Common myeloid progenitor, CD34-positive (primary cell): ENCODE data around the gene ZFYVE26.
A peak's percentile ranks its signal among the peaks of the same experiment; 100 is the strongest.

Source experiments
- CTCF ChIA-PET: fragments of 350-600 bp; sonication (Branson Sonifier 250); formaldehyde crosslinking; loops from one replicate; lab custom pipeline; 2021; ENCODE audit warnings: antibody characterized with exemption; lab: Charles Lee
- POLR2A ChIA-PET: fragments of 350-600 bp; sonication (Branson Sonifier 250); formaldehyde crosslinking; loops from one replicate; lab custom pipeline; 2021; ENCODE audit warnings: antibody characterized with exemption; lab: Charles Lee
- DNase-seq, 3 donors: peaks; one replicate each; pipeline versions ENCODE4 v3.0.0 to v3.0.0-alpha.2; 2013
- H3K27ac ChIP-seq, 2 experiments: 1 replicate in 1 of 2; 2 replicates in 1 of 2; pipeline ENCODE4 v1.7.0; 2013; ENCODE audit warnings: inconsistent platforms in 2 of 2, low read length in 2 of 2, mild to moderate bottlenecking in 2 of 2, low read depth in 1 of 2, moderate library complexity in 1 of 2; ENCODE audit not compliant: severe bottlenecking in 2 of 2, insufficient read depth in 1 of 2, poor library complexity in 1 of 2
- H3K27me3 ChIP-seq, 5 experiments: replicated peaks in 2 of 5; 1 replicate in 3 of 5; 2 replicates in 2 of 5; pipeline versions ENCODE4 v1.6.1 to v1.7.0; 2013; ENCODE audit warnings: low read length in 4 of 5, mild to moderate bottlenecking in 2 of 5, moderate library complexity in 2 of 5, inconsistent platforms in 1 of 5; ENCODE audit not compliant: insufficient read depth in 5 of 5, control insufficient read depth in 4 of 5
- H3K36me3 ChIP-seq, 4 experiments: 1 replicate in 2 of 4; 2 replicates in 2 of 4; pipeline versions ENCODE4 v1.6.1 to v1.7.0; 2013; ENCODE audit warnings: low read length in 3 of 4, control low read depth in 1 of 4, mild to moderate bottlenecking in 1 of 4; ENCODE audit not compliant: control insufficient read depth in 4 of 4, insufficient read depth in 4 of 4
- H3K4me1 ChIP-seq, 4 experiments: 1 replicate in 3 of 4; 2 replicates in 1 of 4; pipeline versions ENCODE4 v1.6.1 to v1.7.1; 2013; ENCODE audit warnings: low read length in 3 of 4, mild to moderate bottlenecking in 3 of 4, control low read depth in 1 of 4, inconsistent platforms in 1 of 4, moderate library complexity in 1 of 4; ENCODE audit not compliant: control insufficient read depth in 4 of 4, insufficient read depth in 4 of 4; ENCODE audit errors: control extremely low read depth in 1 of 4
- H3K4me3 ChIP-seq, 7 experiments: 1 replicate in 4 of 7; 2 replicates in 3 of 7; pipeline versions ENCODE4 v1.5.1 to v1.7.0; 2013; ENCODE audit warnings: mild to moderate bottlenecking in 7 of 7, low read length in 6 of 7, moderate library complexity in 6 of 7, inconsistent platforms in 2 of 7, low read depth in 2 of 7, control low read depth in 1 of 7; ENCODE audit not compliant: insufficient read depth in 4 of 7, control insufficient read depth in 1 of 7; ENCODE audit errors: extremely low read depth in 1 of 7
- H3K9me3 ChIP-seq, 5 experiments: 1 replicate in 4 of 5; 2 replicates in 1 of 5; pipeline versions ENCODE4 v1.6.1 to v1.7.1; 2013; ENCODE audit warnings: low read length in 4 of 5, mild to moderate bottlenecking in 2 of 5, inconsistent platforms in 1 of 5, low read depth in 1 of 5, moderate library complexity in 1 of 5; ENCODE audit not compliant: control insufficient read depth in 4 of 5, insufficient read depth in 2 of 5; ENCODE audit errors: control extremely low read depth in 1 of 5
- WGBS: methylation state at CpG from one replicate; pipeline ENCODE4 v1.1.5; 2013; ENCODE audit not compliant: insufficient coverage; 5-methylcytosine and 5-hydroxymethylcytosine counted together

The ZFYVE26 gene

GRCh38 chr14:67785270-67786109 is 30.9 kb downstream of the ZFYVE26 start:
- H3K36me3 ChIP-seq: peaks cover 34 to 93% (median 80%) of the 10 kb centered on the region in 4 experiments
- H3K4me1 ChIP-seq: no peaks in the 10 kb centered on the region
- H3K27ac ChIP-seq: no peak overlapping the region
- no peak for DNase-seq
- H3K9me3 ChIP-seq: no peaks in the 10 kb centered on the region
- CTCF ChIA-PET: interaction anchor here (1.2 kb wide), 1 partner anchor 12 kb away, joined by 3 read pairs; no protein-coding TSS in a partner anchor
- POLR2A ChIA-PET: no interaction called here
- no peaks in the 10 kb centered on the region for H3K27me3 ChIP-seq
- H3K4me3 ChIP-seq: no peak overlapping the region
- WGBS: 100% methylated on average over 2 of the region's 4 CpGs

- Histone ChIP-seq H3K4me1 (no peaks in the 10 kb centered on the region), H3K4me3 (no peak overlapping the region), H3K27ac (no peak overlapping the region), H3K9me3 (no peaks in the 10 kb centered on the region), H3K27me3 (no peaks in the 10 kb centered on the region), H3K36me3 (peaks cover 34 to 94% (median 76%) of the 10 kb centered on the region in 4 experiments)
- ChIA-PET CTCF (no interaction called here), POLR2A (no interaction called here)
- peak in 1 of 3 donors; percentile 11 for DNase-seq
- 86% methylated on average over 3 of the region's 5 CpGs for whole genome bisulfite sequencing
These were observed 32.1 kb downstream of the ZFYVE26 start for GRCh38 chr14:67784244-67784823.

GRCh38 chr14:67782090-67782489 is 34.3 kb downstream of the ZFYVE26 start:
- CTCF ChIA-PET: interaction anchor here (1.2 kb wide), 1 partner anchor 349 kb away, joined by 4 read pairs; no protein-coding TSS in a partner anchor
- POLR2A ChIA-PET: interaction anchor here (0.6 kb wide), 1 partner anchor 1234 kb away, joined by 6 read pairs; no protein-coding TSS in a partner anchor
- H3K27me3 ChIP-seq: no peaks in the 10 kb centered on the region
- H3K9me3 ChIP-seq: no peaks in the 10 kb centered on the region
- DNase-seq: no peak
- no peak overlapping the region for H3K27ac ChIP-seq
- H3K36me3 ChIP-seq: peaks cover 34 to 92% (median 73%) of the 10 kb centered on the region in 4 experiments
- 70% methylated on average over 2 of the region's 3 CpGs for WGBS
- no peaks in the 10 kb centered on the region for H3K4me1 ChIP-seq
- H3K4me3 ChIP-seq: no peak overlapping the region

GRCh38 chr14:67778792-67779191 is 37.6 kb downstream of the ZFYVE26 start:
- Histone ChIP-seq H3K9me3 (no peaks in the 10 kb centered on the region), H3K4me3 (no peak overlapping the region), H3K27ac (no peak overlapping the region), H3K36me3 (peaks cover 23 to 92% (median 70%) of the 10 kb centered on the region in 4 experiments), H3K27me3 (no peaks in the 10 kb centered on the region), H3K4me1 (no peaks in the 10 kb centered on the region)
- CTCF ChIA-PET: no interaction called here
- DNase-seq: no peak
- POLR2A ChIA-PET: no interaction called here
- 100% methylated on average over 1 of the region's 1 CpG for WGBS

GRCh38 chr14:67776653-67777322 is 39.6 kb downstream of the ZFYVE26 start:
- no peak for DNase-seq
- peaks cover 28 to 93% (median 68%) of the 10 kb centered on the region in 4 experiments for H3K36me3 ChIP-seq
- no peak overlapping the region for H3K27ac ChIP-seq
- no peaks in the 10 kb centered on the region for H3K9me3 ChIP-seq
- ChIA-PET POLR2A (interaction anchor here (0.6 kb wide), 1 partner anchor 26 kb away, joined by 7 read pairs; no protein-coding TSS in a partner anchor), CTCF (interaction anchor here (0.6 kb wide), 1 partner anchor 21 kb away, joined by 3 read pairs; no protein-coding TSS in a partner anchor)
- 100% methylated on average over 2 of the region's 4 CpGs for WGBS
- H3K4me3 ChIP-seq: no peak overlapping the region
- H3K4me1 ChIP-seq: no peaks in the 10 kb centered on the region
- H3K27me3 ChIP-seq: no peaks in the 10 kb centered on the region

GRCh38 chr14:67773844-67774377 is 42.5 kb downstream of the ZFYVE26 start:
- Histone ChIP-seq H3K36me3 (peaks cover 32 to 94% (median 72%) of the 10 kb centered on the region in 4 experiments), H3K27ac (no peak overlapping the region), H3K4me3 (no peak overlapping the region), H3K4me1 (no peaks in the 10 kb centered on the region), H3K27me3 (no peaks in the 10 kb centered on the region), H3K9me3 (no peaks in the 10 kb centered on the region)
- 83% methylated on average over 1 of the region's 5 CpGs for WGBS
- POLR2A ChIA-PET: interaction anchor here (0.5 kb wide), 1 partner anchor 8 kb away, joined by 3 read pairs; no protein-coding TSS in a partner anchor
- CTCF ChIA-PET: interaction anchor here (1.2 kb wide), 1 partner anchor 12 kb away, joined by 3 read pairs; no protein-coding TSS in a partner anchor
- DNase-seq: no peak
